AG04450 (cell line): ENCODE measurements around the gene ICOS. TPM values are rescaled to one million over a fixed set of nuclear protein-coding genes. Genes with fewer than 3 reads are reported as not detected.

Experiments
- CTCF ChIA-PET: fragments of 300-600, 350-600 bp; formaldehyde crosslinking; extraction: SDS; loops from one replicate; lab custom pipeline; 2022; ENCODE audit warnings: antibody characterized with exemption, inconsistent platforms; lab: Charles Lee
- POLR2A ChIA-PET: fragments of 350-600 bp; formaldehyde crosslinking; extraction: SDS; loops from one replicate; lab custom pipeline; 2021; ENCODE audit warnings: antibody characterized with exemption, inconsistent platforms; lab: Yijun Ruan, JAX
- DNase-seq: peaks from one replicate; pipeline ENCODE4 v3.0.0-alpha.2; 2011; ENCODE audit warnings: low read depth, low spot score
- H3K27ac ChIP-seq: one replicate; pipeline ENCODE4 v1.5.1; 2012; ENCODE audit warnings: low read depth, low read length, control low read depth
- H3K27me3 ChIP-seq: one replicate; pipeline ENCODE4 v1.6.0; 2012; ENCODE audit warnings: low read length; ENCODE audit not compliant: control insufficient read depth, insufficient read depth
- H3K4me3 ChIP-seq: 2 replicates; pipeline ENCODE4 v1.5.1; 2011; ENCODE audit warnings: mild to moderate bottlenecking, low read depth, low read length, control low read depth
- H3K9me3 ChIP-seq: 2 replicates; pipeline ENCODE4 v1.5.1; 2012; ENCODE audit warnings: low read length; ENCODE audit not compliant: control insufficient read depth, insufficient read depth
- polyA plus RNA-seq: library from polyadenylated mRNA; depleted of rRNA; stranded (reverse); fragments of >200 nt; gene quantifications from 2 replicates; pipeline ENCODE4 v1.2.3, GENCODE V29; 2011
- TF ChIP-seq, protein P1 (sequence below): IDR thresholded peaks from 2 replicates; pipeline ENCODE4 v1.5.1; 2011; ENCODE audit warnings: low read depth, low read length, control low read depth, inconsistent platforms

The ICOS gene
- polyA plus RNA-seq, 1 experiment = not detected

DNA sequence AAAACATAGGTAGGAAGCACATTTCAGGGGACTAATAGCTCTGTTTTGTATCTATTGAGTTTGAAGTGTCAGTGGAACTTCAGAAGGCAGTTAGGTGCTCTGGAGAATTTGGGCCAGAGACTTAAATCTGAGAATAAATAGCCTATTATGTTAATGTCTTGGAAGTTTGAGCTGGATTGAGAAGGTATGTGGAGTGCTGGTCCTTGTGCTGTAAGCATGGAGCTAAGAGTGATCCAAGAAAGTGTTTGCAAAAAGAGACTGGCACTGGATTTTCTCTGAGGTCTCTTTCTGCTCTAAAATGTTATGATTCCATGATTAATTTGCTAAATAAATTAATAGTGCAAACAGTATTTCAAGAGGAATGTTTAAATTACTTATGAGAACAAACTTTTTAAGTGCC is 63.3 kb downstream of the ICOS start:
- no peak overlapping the region for H3K27ac ChIP-seq
- ChIA-PET POLR2A (no interaction called here), CTCF (no interaction called here)
- no peak for DNase-seq
- no peaks in the 10 kb centered on the region for H3K9me3 ChIP-seq
- H3K4me3 ChIP-seq = no peak overlapping the region
- H3K27me3 ChIP-seq = no peaks in the 10 kb centered on the region
- TF ChIP-seq, protein P1, sequence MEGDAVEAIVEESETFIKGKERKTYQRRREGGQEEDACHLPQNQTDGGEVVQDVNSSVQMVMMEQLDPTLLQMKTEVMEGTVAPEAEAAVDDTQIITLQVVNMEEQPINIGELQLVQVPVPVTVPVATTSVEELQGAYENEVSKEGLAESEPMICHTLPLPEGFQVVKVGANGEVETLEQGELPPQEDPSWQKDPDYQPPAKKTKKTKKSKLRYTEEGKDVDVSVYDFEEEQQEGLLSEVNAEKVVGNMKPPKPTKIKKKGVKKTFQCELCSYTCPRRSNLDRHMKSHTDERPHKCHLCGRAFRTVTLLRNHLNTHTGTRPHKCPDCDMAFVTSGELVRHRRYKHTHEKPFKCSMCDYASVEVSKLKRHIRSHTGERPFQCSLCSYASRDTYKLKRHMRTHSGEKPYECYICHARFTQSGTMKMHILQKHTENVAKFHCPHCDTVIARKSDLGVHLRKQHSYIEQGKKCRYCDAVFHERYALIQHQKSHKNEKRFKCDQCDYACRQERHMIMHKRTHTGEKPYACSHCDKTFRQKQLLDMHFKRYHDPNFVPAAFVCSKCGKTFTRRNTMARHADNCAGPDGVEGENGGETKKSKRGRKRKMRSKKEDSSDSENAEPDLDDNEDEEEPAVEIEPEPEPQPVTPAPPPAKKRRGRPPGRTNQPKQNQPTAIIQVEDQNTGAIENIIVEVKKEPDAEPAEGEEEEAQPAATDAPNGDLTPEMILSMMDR = no peak

DNA sequence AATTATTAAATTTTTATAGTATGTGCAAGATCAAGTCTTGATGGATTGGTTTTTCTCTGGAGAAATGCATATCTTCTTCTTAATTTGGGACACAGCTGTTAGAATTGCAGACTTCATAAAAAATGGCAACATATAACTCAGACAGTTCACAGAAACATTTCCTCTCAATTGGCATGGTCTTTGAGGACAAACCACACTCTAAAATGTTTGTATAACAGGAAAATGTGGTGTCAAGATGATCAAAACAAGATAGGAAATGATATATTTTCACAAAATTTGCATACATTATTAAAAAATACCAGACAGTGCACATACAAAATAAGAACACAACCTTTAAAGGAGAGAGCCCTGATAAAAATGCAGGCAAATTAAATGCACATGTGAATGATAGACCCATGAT is 63.9 kb downstream of the ICOS start:
- DNase-seq = no peak
- Histone ChIP-seq H3K27ac (no peak overlapping the region), H3K27me3 (no peaks in the 10 kb centered on the region), H3K4me3 (no peak overlapping the region), H3K9me3 (no peaks in the 10 kb centered on the region)
- ChIA-PET POLR2A (no interaction called here), CTCF (no interaction called here)
- TF ChIP-seq, protein P1 = no peak

- H3K9me3 ChIP-seq = no peaks in the 10 kb centered on the region
- POLR2A ChIA-PET = no interaction called here
- CTCF ChIA-PET = no interaction called here
- no peaks in the 10 kb centered on the region for H3K27me3 ChIP-seq
- no peak overlapping the region for H3K27ac ChIP-seq
- TF ChIP-seq, protein P1 = no peak
- no peak overlapping the region for H3K4me3 ChIP-seq
- DNase-seq = no peak
Observed at GRCh38 chr2:204003276-204003990, 66.9 kb downstream of the ICOS start.

- TF ChIP-seq, protein P1 = no peak
- no peak for DNase-seq
- no peak overlapping the region for H3K4me3 ChIP-seq
- no peaks in the 10 kb centered on the region for H3K27me3 ChIP-seq
- H3K9me3 ChIP-seq = no peaks in the 10 kb centered on the region
- no peak overlapping the region for H3K27ac ChIP-seq
- CTCF ChIA-PET = no interaction called here
- POLR2A ChIA-PET = no interaction called here
Observed at GRCh38 chr2:204004912-204005311, 68.3 kb downstream of the ICOS start.

GRCh38 chr2:204005940-204006721 is 69.6 kb downstream of the ICOS start:
- Histone ChIP-seq H3K9me3 (no peaks in the 10 kb centered on the region), H3K27me3 (no peaks in the 10 kb centered on the region), H3K27ac (no peak overlapping the region), H3K4me3 (no peak overlapping the region)
- no peak for DNase-seq
- POLR2A ChIA-PET = no interaction called here
- CTCF ChIA-PET = no interaction called here
- TF ChIP-seq, protein P1 = no peak
